ENCODE data around the gene MSRB1. TPM values are rescaled to one million over a fixed set of nuclear protein-coding genes. Genes with fewer than 3 reads are reported as not detected.

The MSRB1 gene
- total and polyA plus RNA-seq, 2 of the 13 experiments (the other 11 are each of a cell fraction or from before 2014, with no cell fraction given): 32.1 to 75.4 TPM

DNA sequence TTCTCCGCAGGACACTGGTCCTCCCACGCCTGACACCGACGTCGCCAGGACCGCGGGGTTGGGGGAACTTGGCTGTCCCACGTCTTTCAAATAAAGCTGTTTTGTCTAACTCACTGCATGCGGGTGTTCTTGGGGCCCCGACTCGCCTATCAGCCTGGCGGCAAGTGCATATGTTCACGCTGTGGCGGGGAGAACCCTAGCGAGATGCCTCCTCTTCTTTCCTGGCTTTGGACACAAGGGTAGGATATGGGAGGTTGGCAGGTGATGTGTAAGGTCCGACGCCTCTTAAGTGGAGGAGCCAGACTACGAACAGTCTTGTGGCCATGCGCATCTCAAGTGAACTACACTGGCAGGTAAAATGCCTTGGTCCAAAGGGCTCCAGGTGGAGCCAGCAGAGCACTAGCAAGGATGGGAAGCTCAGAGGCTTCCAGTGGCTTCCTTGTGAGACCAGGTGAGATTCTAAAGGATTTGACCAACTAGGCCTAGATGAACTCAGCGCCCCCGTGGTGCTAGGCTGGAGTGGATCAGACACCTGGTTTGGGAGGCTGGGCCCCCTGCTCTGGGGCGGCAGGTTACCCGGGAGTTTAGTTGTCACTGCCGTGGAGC lies 22.5 kb upstream of the MSRB1 start:
- TSS peak; percentile 84 for BruUV-seq (replicated peaks)
- no peak overlapping the region for H2AFZ ChIP-seq (ENCODE audit: low read length)
- peak; percentile 21; the same call in 1 of the 2 replicates for TF ChIP-seq ZNF30 (CRISPR knock-in tag; IDR thresholded peaks at IDR 0.05)
- 0 out of 2 replicates have a peak, but pooled peaks have one; percentile 54 for TF ChIP-seq ZNF318 (CRISPR knock-in tag; IDR thresholded peaks at IDR 0.05)
- no peak for TF ChIP-seq GATAD1 (CRISPR knock-in tag; IDR thresholded peaks at IDR 0.05)
- TF ChIP-seq, protein P1, sequence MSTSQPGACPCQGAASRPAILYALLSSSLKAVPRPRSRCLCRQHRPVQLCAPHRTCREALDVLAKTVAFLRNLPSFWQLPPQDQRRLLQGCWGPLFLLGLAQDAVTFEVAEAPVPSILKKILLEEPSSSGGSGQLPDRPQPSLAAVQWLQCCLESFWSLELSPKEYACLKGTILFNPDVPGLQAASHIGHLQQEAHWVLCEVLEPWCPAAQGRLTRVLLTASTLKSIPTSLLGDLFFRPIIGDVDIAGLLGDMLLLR (CRISPR knock-in tag; IDR thresholded peaks at IDR 0.05): peak; percentile 67; the same call in 1 of the 2 replicates
- TF ChIP-seq CBFB (CRISPR knock-in tag; IDR thresholded peaks at IDR 0.05): 0 out of 2 replicates have a peak, but pooled peaks have one; percentile 0
- peak in 1 of 2 experiments; percentile 18; a peak in 2 of 4 replicates for TF ChIP-seq POLR2A (IDR thresholded peaks at IDR 0.05; ENCODE audit: insufficient read depth in 1 of 2, low read depth in 2 of 2, low read length in 2 of 2)
- no peak for TF ChIP-seq UBTF (CRISPR knock-in tag; IDR thresholded peaks at IDR 0.05)
- 0 out of 2 replicates have a peak, but pooled peaks have one; percentile 20 for TF ChIP-seq BCL3 (CRISPR knock-in tag; IDR thresholded peaks at IDR 0.05)

More for the DNA sequence above, 22.5 kb upstream of the MSRB1 start:
- peaks cover 3 to 19% of the 10 kb centered on the region in 2 experiments; a peak in 3 of 5 replicates for H3K36me3 ChIP-seq (replicated peaks in 1 of 2; ENCODE audit: control insufficient read depth in 1 of 2, insufficient read depth in 2 of 2, low read length in 2 of 2)
- FAIRE-seq (no peak), ATAC-seq (no peak), DNase-seq (ENCODE audit: low spot score) (no peak)
- peaks cover 33% of the 10 kb centered on the region for H3K79me2 ChIP-seq (ENCODE audit: insufficient read depth, low read length)
- peaks cover 41% of the 10 kb centered on the region for H3K4me1 ChIP-seq (ENCODE audit: insufficient read depth, low read length)
- CTCF ChIA-PET (ENCODE audit: low intra/inter-chr PET ratio, low total read pairs): no interaction called here
- H3K9me3 ChIP-seq (ENCODE audit: low read length): no peaks in the 10 kb centered on the region
- peak overlapping the region; percentile 100 for H3K4me2 ChIP-seq (ENCODE audit: low read depth, low read length)
- in situ Hi-C loops (cut with HindIII; ENCODE audit: extremely low pct_ligation_motif_present, low pct_unique_long_range_greater_than_20kb) (no loop called here), intact Hi-C loops (cut with micrococcal nuclease; ENCODE audit: unreplicated experiment) (no loop called here)
- WGBS (ENCODE audit: low lambda C conversion rate): 2% methylated on average over 13 of the region's 24 CpGs
- H3K27ac ChIP-seq (ENCODE audit: extremely low read length, insufficient read depth, low read length): peak overlapping the region; percentile 73
- peaks cover 34% of the 10 kb centered on the region for H4K20me1 ChIP-seq (ENCODE audit: insufficient read depth, low read length)
- H3K9ac ChIP-seq (ENCODE audit: insufficient read depth, low read depth, low read length): peak overlapping the region; percentile 96
- POLR2A ChIA-PET: interaction anchor here (0.8 to 3.1 kb wide), 46 partner anchors 8 to 536 kb away, joined by 3 to 131 read pairs (median 7); partner anchors contain the start of genes ECI1, EME2, FAHD1 and GFER
- no peaks in the 10 kb centered on the region; a peak in 1 of 5 replicates for H3K27me3 ChIP-seq (ENCODE audit: control insufficient read depth in 1 of 2, insufficient read depth in 2 of 2, low read length in 2 of 2)
- H3K4me3 ChIP-seq (replicated peaks in 1 of 3; ENCODE audit: insufficient read depth in 1 of 3, low read depth in 2 of 3, low read length in 3 of 3): peak overlapping the region; percentile 84 to 94 (median 92)

Measured in HepG2 (cell line).